ENCODE measurements around the gene USH1C.

- TF ChIP-seq FOXJ3 (CRISPR knock-in tag; IDR thresholded peaks at IDR 0.05): no peak
- TF ChIP-seq HINFP (tag; conservative IDR thresholded peaks at IDR 0.05; ENCODE audit: low read depth): no peak
- TF ChIP-seq HBP1 (CRISPR knock-in tag; IDR thresholded peaks at IDR 0.05): no peak
- no peak for TF ChIP-seq ZNF551 (CRISPR knock-in tag; IDR thresholded peaks at IDR 0.05)
- TF ChIP-seq ZNF184 (CRISPR knock-in tag; IDR thresholded peaks at IDR 0.05): no peak
- TF ChIP-seq SMARCA4 (IDR thresholded peaks at IDR 0.05): no peak
- no peak for TF ChIP-seq PCBP2 (IDR thresholded peaks at IDR 0.05; ENCODE audit: low read depth, low read length, poor library complexity, severe bottlenecking)
- TF ChIP-seq MAX (CRISPR knock-in tag; IDR thresholded peaks at IDR 0.05): no peak
- TF ChIP-seq CCNT2 (IDR thresholded peaks at IDR 0.05; ENCODE audit: borderline replicate concordance, extremely low read depth, insufficient read length, low read depth, low read length): no peak
- TF ChIP-seq ZBTB40 (IDR thresholded peaks at IDR 0.05): no peak
- TF ChIP-seq ZBTB40 (CRISPR knock-in tag; IDR thresholded peaks at IDR 0.05): no peak
- no peak for TF ChIP-seq ZZZ3 (IDR thresholded peaks at IDR 0.05)
- no peak for TF ChIP-seq E2F4 (CRISPR knock-in tag; IDR thresholded peaks at IDR 0.05; ENCODE audit: low read depth)
- TF ChIP-seq CHCHD3 (CRISPR knock-in tag; IDR thresholded peaks at IDR 0.05): no peak
- no peak for TF ChIP-seq ZNF263 (CRISPR knock-in tag; IDR thresholded peaks at IDR 0.05; ENCODE audit: borderline replicate concordance)
Measured at GRCh38 chr11:17560281-17561110, 16.3 kb upstream of the USH1C start.
